H4 (cell line): ENCODE data around the gene GNPNAT1. TPM values are rescaled to one million over a fixed set of nuclear protein-coding genes. Genes with fewer than 3 reads are reported as not detected.
"Not testable (repeated sequence)": the region's sequence is repeated elsewhere in the genome, so short reads cannot be mapped to it uniquely, and the experiment has no call there.

Experiments used
- DNase-seq: peaks from one replicate; pipeline ENCODE4 v3.0.0-alpha.2; 2015; ENCODE audit warnings: low spot score
- total RNA-seq: library from RNA; depleted of rRNA; stranded (reverse); fragments of >200 nt; shearing (Covaris generic); gene quantifications from 2 replicates; pipeline ENCODE4 v1.2.3, GENCODE V29; 2014

Gene GNPNAT1
- total RNA-seq, 1 experiment from 2014 or later = 25.6 TPM

DNA sequence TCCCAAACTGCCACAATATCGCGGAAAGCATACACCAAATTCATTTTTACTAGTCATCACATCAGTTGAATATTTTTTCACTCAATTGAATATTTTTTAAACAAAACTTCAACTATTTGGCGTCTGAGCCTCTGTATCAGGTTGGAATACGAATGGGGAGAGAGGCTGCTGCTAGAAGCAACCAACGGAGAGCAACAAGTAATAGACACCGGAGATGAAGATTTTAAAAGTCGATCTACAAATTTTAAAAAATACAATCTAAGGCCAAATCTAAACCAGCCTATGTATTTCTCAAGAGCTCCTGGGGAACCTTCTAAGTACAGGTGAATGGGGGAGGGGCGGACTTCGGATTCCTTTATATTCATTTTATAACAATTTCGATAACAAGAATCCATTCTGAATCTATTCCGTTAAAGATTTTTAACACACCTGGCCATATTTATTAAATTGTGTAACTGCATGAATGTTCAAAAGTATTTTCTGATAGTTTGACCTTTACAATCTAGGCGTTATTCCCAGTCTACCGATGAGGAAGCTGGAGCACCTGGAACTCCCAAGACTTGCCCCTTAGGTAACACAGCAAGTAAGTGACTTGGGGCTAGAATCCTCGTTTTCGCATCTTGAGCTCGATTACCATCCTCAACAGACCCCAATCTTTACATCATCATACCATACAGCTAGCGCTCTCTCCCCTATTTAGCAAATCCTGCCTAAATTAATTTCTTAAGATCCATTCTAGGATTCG is 1.2 kb downstream of the GNPNAT1 start:
- DNase-seq = no peak

GRCh38 chr14:52789118-52789517 is 2.3 kb downstream of the GNPNAT1 start:
- no peak for DNase-seq

DNA sequence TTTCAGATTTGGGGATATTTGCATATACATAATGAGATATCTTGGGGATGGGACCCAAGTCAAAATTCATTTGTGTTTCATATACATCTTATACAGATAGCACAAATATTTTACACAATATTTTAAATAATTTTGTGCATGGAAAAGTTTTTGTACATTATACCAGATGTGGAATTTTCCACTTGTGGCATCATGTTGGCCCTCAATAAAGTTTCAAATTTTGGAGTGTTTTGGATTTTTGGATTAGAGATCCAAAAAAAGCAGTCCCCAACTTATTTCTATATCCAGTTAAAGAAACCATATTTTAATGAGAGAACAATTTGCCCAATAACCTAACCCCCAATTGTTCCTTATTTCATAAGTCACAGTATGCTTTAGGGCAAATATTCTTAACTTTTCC is 4.5 kb downstream of the GNPNAT1 start:
- DNase-seq = no peak

GRCh38 chr14:52783206-52783605 is 8.2 kb downstream of the GNPNAT1 start:
- no peak for DNase-seq

- DNase-seq = no peak
These were observed 9.8 kb downstream of the GNPNAT1 start for GRCh38 chr14:52781629-52782028.

DNA sequence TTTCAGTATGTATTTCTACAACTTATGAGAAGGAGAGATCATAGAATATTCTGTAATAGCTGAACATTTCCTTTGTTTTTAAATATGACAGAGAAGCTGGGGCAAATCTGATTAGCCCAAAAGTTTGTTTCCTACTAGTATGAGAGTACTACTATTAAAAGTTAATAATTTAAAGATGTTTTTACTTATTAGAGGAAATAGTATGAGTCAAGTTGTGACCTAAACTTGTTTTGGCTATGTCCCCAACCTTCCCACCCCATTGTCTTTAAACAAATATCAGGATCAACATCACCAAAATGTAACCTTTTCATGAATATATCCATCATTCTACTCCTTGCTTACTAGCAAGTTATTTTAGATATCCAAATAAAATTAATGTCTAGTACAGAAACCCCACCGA is 10.5 kb downstream of the GNPNAT1 start:
- no peak for DNase-seq

GRCh38 chr14:52778702-52779101 is 12.7 kb downstream of the GNPNAT1 start:
- DNase-seq = no peak

DNA sequence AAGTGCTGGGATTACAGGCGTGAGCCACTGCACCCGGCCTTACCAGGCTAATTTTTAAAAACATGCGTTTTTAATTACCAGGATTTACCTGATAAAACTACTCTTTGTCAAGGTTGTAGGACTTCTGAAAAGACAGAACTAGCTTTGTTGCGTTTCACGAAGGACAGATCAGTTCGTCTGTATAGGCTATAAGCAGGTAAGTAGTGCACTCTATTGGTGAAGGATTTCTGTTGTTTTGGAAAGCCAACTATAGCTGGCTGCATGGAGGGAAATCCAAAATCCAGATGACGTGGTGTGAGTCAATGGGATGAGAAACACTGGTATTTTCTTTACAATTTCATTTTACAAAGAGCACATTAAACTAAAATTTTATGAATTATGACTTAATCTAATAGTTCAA is 14.6 kb downstream of the GNPNAT1 start:
- no peak for DNase-seq

GRCh38 chr14:52769887-52770286 is 21.5 kb downstream of the GNPNAT1 start:
- no peak for DNase-seq

- no peak for DNase-seq
These were observed 24.2 kb downstream of the GNPNAT1 start for GRCh38 chr14:52767058-52767833.

DNA sequence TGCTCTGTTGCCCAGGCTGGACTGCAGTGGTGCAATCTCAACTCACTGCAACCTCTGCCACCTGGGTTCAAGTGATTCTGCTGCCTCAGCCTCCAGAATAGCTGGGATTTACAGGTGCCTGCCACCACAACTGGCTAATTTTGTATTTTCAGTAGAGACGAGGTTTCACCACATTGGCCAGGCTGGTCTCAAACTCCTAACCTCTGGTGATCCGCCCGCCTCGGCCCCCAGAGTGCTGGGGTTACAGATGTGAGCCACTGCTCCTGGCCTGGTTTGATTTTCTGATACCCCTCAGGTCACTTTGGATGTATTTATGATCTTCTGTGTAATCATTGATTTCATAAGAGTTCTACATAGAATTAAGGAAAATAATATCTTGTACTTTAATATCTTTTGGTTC is 28.5 kb downstream of the GNPNAT1 start:
- DNase-seq = not testable (repeated sequence)

DNA sequence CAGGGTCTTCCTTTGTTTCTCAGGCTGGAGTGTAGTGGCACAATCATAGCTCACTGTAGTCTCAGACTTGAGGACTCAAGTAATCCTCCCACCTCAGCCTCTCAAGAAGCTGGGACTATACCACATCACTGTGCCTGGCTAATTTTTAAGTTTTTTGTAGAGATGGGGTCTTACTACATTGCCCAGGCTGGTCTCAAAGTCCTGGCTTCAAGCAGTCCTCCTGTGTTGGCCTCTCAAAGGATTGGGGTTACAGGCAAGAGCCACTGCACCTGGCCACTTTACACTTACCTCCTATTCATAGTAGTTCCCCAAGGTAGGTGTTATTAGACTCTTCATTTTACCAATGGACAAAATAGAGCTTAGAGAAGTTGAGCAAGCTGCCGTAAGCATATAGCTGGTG is 32.3 kb downstream of the GNPNAT1 start:
- DNase-seq = no peak

DNA sequence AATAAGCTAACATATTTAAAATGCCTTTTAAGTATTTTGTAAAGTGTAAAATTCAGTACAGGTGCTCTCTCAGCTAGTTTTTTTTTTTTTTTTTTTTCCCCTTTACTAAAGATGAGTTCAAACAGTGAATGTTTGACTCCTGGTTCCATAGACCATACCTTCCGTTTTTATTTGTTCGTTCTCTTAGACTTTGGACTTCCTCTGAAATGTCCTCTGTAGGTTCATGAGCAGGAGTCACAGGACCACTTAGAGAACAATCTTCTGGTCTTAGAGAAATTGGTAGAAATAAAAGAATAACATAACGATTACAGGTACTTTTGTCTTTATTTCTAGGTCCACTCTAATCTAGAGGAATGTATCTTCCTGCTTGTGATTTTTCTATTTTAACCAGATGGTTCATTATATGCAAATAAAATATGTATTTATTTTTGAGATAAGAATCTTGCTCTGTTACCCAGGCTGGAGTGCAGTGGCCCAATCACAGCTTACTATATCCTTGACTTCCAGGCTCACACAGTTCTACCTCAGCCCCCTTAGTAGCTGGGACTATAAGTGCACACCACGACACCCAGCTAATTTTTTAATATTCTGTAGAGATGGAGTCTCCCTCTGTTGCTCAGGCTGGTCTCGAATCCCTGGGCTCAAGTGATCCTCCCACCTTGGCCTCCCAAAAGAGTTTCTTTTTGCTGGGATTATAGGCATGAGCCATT is 35.6 kb downstream of the GNPNAT1 start:
- DNase-seq = no peak

DNA sequence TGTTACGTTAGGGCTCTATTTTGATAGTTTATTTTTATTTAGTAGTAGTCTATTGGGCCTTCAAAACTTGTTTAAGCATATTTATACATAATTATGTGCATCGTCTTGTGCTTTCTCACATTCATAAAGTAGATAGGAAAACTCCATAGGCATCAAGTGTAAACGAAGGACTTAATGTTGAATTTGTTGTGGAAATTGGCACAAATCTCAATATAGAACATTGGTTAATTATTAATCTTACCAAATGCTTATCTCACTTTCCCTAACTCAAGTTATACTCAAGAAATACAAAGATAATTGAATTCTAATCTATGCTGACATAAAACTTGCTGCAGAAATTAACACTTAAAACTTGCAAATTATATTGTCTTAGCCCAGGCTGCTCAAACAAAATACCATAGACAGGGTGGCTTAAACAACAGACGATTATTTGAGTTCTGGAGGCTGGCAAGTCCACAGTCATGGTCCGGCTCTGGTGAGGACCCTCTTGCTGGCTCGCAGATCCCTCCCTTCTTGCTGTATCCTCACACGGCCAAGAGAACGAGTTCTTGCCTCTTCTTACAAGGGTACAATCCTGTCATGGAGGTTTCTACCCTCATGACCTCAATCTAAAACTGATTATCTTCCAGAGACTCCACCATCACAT is 42.6 kb downstream of the GNPNAT1 start:
- DNase-seq = no peak

DNA sequence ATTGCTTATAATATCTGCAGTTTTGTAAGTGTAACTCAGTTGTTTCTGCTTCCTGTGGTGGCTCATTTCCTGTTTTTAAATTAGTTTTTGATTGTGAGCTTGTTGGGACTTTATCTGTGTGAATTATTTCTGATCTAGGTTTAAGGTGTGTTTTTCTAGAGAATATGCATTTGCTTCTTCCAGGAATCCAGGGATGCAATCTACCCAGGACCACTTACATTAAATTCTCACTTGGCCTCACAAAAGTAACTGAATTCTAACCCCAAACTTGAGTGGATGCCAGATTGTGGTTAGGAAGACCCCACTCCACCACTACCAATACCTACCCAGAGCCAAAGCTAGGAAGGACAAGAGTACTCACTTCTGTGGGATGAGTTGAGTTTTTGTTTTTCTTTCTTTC is 49.5 kb downstream of the GNPNAT1 start:
- no peak for DNase-seq

DNA sequence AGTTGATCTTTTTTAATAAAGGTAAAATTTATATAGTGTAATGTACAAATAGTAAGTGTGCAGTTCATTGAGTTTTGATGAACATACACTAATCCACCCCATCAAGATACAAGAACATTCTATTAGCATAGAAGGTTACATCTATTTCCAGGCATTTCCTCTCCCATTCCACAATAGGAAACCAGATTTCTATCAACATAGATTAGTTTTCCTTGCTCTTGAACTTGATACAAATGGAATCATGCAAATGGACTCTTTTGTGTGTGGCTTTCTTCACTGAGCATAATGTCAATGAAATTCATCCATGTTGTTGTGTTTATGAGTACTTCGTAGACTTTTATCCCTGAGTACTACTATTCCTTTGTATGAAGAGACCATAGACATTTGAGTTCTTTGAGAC is 50.7 kb downstream of the GNPNAT1 start:
- DNase-seq = no peak

DNA sequence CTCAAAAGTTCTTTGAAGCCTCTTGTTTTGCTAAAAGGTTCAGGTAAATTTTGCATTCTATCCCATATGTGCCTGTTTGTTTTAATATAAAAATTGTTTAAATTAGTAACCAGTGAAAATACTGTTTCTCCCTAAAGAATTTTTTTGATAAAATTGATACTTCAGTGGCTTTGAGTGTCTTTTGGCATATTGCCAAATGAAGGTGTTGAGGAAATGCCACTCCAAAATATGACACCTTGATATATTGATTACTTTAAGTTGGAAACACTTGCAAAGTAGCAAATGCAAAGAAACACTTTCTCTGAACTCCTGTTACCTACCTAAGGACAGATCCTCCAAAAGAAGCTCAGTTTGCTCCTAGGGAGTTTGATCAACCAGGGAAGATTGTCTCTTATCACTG is 53.0 kb downstream of the GNPNAT1 start:
- DNase-seq = no peak

GRCh38 chr14:52735921-52736489 is 55.4 kb downstream of the GNPNAT1 start:
- no peak for DNase-seq

DNA sequence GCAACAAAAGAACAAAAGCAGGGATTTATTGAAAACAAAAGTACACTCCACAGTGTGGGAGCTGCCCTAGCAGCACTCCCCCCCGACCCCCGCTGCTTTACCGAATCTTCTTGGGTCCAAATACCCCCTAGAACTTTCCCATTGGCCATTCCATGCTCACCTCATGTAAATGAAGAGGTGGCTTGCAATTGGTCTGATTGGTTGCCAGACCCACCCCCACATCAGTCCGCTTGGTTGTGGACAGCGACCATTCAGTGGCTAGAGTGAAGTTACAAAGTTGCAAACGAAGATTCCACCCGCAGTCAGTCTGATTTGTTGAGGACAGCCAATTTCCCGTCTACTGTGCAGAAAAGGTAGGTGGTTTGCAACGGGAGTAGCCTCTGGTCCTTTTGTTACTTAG is 57.6 kb downstream of the GNPNAT1 start:
- no peak for DNase-seq

DNA sequence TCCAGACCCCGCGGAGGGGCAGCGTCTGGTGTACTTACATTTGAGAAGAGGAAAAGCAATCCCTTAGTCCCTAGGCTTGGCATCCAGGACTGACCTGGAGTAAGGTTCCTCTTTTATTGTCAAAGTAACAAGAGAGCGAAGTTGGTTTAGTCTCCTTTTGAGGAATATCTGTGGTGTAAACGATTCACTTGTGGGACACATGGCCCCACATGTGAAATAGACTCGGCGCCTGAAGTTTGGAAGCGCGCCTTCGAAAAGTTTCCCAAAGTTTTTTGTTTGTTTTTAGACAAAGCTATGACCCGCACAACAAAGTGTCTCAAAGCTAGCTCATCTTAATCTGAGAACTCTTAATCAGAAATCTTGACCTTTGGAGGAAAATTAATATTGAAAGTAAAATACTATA is 60.7 kb downstream of the GNPNAT1 start:
- no peak for DNase-seq

DNA sequence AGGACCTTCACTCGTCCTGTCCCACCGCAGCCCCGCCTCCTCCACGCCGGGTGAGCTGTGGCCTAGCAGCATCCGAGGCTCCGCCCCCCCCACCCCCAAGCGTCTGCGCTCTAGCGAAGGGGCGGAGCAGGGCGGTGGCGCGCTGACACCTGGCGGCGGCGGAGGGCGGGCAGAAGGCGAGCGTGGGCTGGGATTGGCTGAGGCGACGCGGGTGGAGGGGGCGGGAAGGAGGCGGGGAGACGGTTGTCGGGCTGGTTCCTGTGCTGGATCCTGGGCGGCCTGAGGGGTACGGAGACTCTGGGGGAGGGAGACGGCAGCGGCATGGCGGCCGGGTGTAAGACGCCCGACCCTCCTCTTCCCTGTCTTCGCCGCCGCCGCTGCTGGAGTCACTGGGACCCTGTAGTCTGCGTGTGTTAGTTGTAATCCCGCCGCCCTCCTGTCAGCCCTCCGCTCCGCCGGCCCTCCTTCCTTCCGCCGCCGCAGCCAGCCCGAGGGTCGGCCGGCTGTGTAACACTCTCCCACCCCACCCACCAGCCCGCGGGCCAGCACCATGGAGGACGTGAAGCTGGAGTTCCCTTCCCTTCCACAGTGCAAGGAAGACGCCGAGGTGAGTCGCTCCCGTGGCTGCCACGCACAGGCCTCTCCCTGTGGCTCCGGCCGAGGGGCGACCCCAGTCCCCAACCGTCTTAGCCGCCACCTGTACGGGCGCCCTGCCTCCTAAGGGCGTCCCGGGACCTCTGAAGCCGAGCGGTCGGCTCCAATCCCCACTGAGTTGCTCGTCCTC is 61.3 kb downstream of the GNPNAT1 start, which contains the start of gene STYX:
Gene STYX, plus strand, starts transcription at position 242 of the 784 bp plus-strand sequence. Its CDS starts 309 bp downstream, at position 551.
- peak; percentile 98 for DNase-seq
